Hepatocyte (in vitro differentiated cells): ENCODE results near the gene PABPC1L. TPM values are rescaled to one million over a fixed set of nuclear protein-coding genes. Genes with fewer than 3 reads are reported as not detected.

Source experiments
- DNase-seq: peaks from one replicate; pipeline ENCODE4 v3.0.0-alpha.2; 2016; ENCODE audit warnings: low spot score
- H2AFZ ChIP-seq: fragments of 200-600 bp; sonication (generic); 2 replicates; pipeline ENCODE4 v1.6.0; 2016; ENCODE audit warnings: antibody characterized with exemption, mild to moderate bottlenecking
- H3K27ac ChIP-seq: fragments of 200-600 bp; sonication (generic); 2 replicates; pipeline ENCODE4 v1.5.1; 2016; ENCODE audit warnings: mild to moderate bottlenecking
- H3K27me3 ChIP-seq: fragments of 200-600 bp; sonication (generic); 2 replicates; pipeline ENCODE4 v1.6.1; 2016
- H3K36me3 ChIP-seq: fragments of 200-600 bp; sonication (generic); replicated peaks from 2 replicates; pipeline ENCODE4 v1.5.1; 2016; ENCODE audit warnings: low read depth; ENCODE audit not compliant: insufficient read depth
- H3K4me1 ChIP-seq: fragments of 200-600 bp; sonication (generic); 2 replicates; pipeline ENCODE4 v1.5.1; 2016; ENCODE audit warnings: mild to moderate bottlenecking, moderate library complexity; ENCODE audit not compliant: insufficient read depth
- H3K4me2 ChIP-seq: fragments of 200-600 bp; sonication (generic); 2 replicates; pipeline ENCODE4 v1.6.0; 2016
- H3K4me3 ChIP-seq: fragments of 200-600 bp; sonication (generic); 2 replicates; pipeline ENCODE4 v1.5.1; 2016; ENCODE audit warnings: mild to moderate bottlenecking
- H3K79me2 ChIP-seq: fragments of 200-600 bp; sonication (generic); 2 replicates; pipeline ENCODE4 v1.6.0; 2017; ENCODE audit warnings: mild to moderate bottlenecking
- H3K9me2 ChIP-seq: fragments of 200-600 bp; sonication (generic); replicated peaks from 2 replicates; pipeline ENCODE4 v1.6.0; 2017; ENCODE audit warnings: mild to moderate bottlenecking; ENCODE audit not compliant: insufficient read depth
- H3K9me3 ChIP-seq: fragments of 200-600 bp; sonication (generic); 2 replicates; pipeline ENCODE4 v1.5.1; 2016; ENCODE audit warnings: low read depth, mild to moderate bottlenecking
- H4K20me1 ChIP-seq: fragments of 200-600 bp; sonication (generic); 2 replicates; pipeline ENCODE4 v1.6.0; 2016; ENCODE audit warnings: mild to moderate bottlenecking; ENCODE audit not compliant: insufficient read depth, poor library complexity, severe bottlenecking
- CTCF ChIP-seq: fragments of 200-600 bp; sonication (generic); IDR thresholded peaks from 2 replicates; pipeline ENCODE4 v1.5.1; 2016; ENCODE audit warnings: antibody characterized with exemption, mild to moderate bottlenecking; ENCODE audit not compliant: poor library complexity
- EZH2 ChIP-seq: fragments of 200-600 bp; sonication (generic); IDR thresholded peaks from 2 replicates; pipeline ENCODE4 v1.6.1; 2016; ENCODE audit warnings: antibody characterized with exemption, mild to moderate bottlenecking, borderline replicate concordance
- EZH2phosphoT487 ChIP-seq: fragments of 200-600 bp; sonication (generic); IDR thresholded peaks from one replicate; pipeline ENCODE4 v1.6.1; 2018; ENCODE audit warnings: antibody characterized with exemption, mild to moderate bottlenecking, low read depth, moderate library complexity; ENCODE audit not compliant: unreplicated experiment, severe bottlenecking
- WGBS: methylation state at CpG from one replicate; pipeline ENCODE4 v1.1.6; 2016; ENCODE audit warnings: low lambda C conversion rate; ENCODE audit errors: missing lambda C conversion rate; 5-methylcytosine and 5-hydroxymethylcytosine counted together
- polyA plus RNA-seq: library from polyadenylated mRNA; unstranded; fragments of >200 nt; fragmentation: Nextera tagmentation; extraction: Ambion mirVana; gene quantifications from 2 replicates; pipeline ENCODE4 v1.2.1, GENCODE V29; 2016
- total RNA-seq: library from RNA; depleted of rRNA; stranded (reverse); fragments of >200 nt; gene quantifications from 2 replicates; pipeline ENCODE4 v1.2.3, GENCODE V29; 2014

PABPC1L gene
- total and polyA plus RNA-seq, 2 experiments from 2014 or later: 15.6 to 23.5 TPM

- Histone ChIP-seq H3K9me2 (no peaks in the 10 kb centered on the region), H3K27ac (no peak overlapping the region), H3K4me1 (no peaks in the 10 kb centered on the region), H3K27me3 (no peaks in the 10 kb centered on the region), H3K36me3 (no peaks in the 10 kb centered on the region), H3K79me2 (peaks cover 4% of the 10 kb centered on the region), H3K9me3 (no peaks in the 10 kb centered on the region), H4K20me1 (no peaks in the 10 kb centered on the region), H3K4me2 (no peak overlapping the region), H3K4me3 (no peak overlapping the region), H2AFZ (no peak overlapping the region)
- 95% methylated on average over 1 of the region's 1 CpG for WGBS
- TF ChIP-seq EZH2 (no peak), CTCF (no peak), EZH2phosphoT487 (no peak)
- DNase-seq: no peak
These were observed 78.8 kb downstream of the PABPC1L start for GRCh38 chr20:44988631-44989171.

Other genes with a start within 250 kb of the PABPC1L start
- gene CCN5, start 194.7 kb upstream of the PABPC1L start, total RNA-seq: 0.12 and 0.53 TPM in 2 replicates
- 0.82 TPM in 1 of 2 replicates, not detected in the other for gene CCN5, start 194.7 kb upstream of the PABPC1L start, polyA plus RNA-seq
- gene KCNK15, start 164.2 kb upstream of the PABPC1L start, total RNA-seq: 0.92 and 1.7 TPM in 2 replicates
- 3.1 and 4.3 TPM in 2 replicates for gene KCNK15, start 164.2 kb upstream of the PABPC1L start, polyA plus RNA-seq
- gene RIMS4, start 99.5 kb upstream of the PABPC1L start, total RNA-seq: 8.1 and 9.0 TPM in 2 replicates
- 4.9 and 5.1 TPM in 2 replicates for gene RIMS4, start 99.5 kb upstream of the PABPC1L start, polyA plus RNA-seq
- 86.3 and 89.5 TPM in 2 replicates for gene YWHAB, start 24.4 kb upstream of the PABPC1L start, total RNA-seq
- gene YWHAB, start 24.4 kb upstream of the PABPC1L start, polyA plus RNA-seq: 163 and 169 TPM in 2 replicates
- 32.0 and 41.6 TPM in 2 replicates for gene TOMM34, start 50.3 kb downstream of the PABPC1L start, total RNA-seq
- 44.1 and 50.0 TPM in 2 replicates for gene TOMM34, start 50.3 kb downstream of the PABPC1L start, polyA plus RNA-seq
- 16.5 and 21.4 TPM in 2 replicates for gene STK4, start 56.5 kb downstream of the PABPC1L start, total RNA-seq
- 11.4 and 16.4 TPM in 2 replicates for gene STK4, start 56.5 kb downstream of the PABPC1L start, polyA plus RNA-seq
- 0.24 and 0.43 TPM in 2 replicates for gene KCNS1, start 191.1 kb downstream of the PABPC1L start, total RNA-seq
- gene KCNS1, start 191.1 kb downstream of the PABPC1L start, polyA plus RNA-seq: 0.28 and 0.42 TPM in 2 replicates
- gene WFDC5, start 205.1 kb downstream of the PABPC1L start, total RNA-seq: 0.47 TPM in 1 of 2 replicates, not detected in the other
- gene WFDC5, start 205.1 kb downstream of the PABPC1L start, polyA plus RNA-seq: not detected in 2 replicates
- gene WFDC12, start 214.4 kb downstream of the PABPC1L start, total RNA-seq: not detected in 2 replicates
- gene WFDC12, start 214.4 kb downstream of the PABPC1L start, polyA plus RNA-seq: not detected in 2 replicates